HuH-7.5 (cell line): ENCODE results near the gene PLSCR3.

ENCODE experiments used
- DNase-seq: peaks from one replicate; pipeline ENCODE4 v3.0.0; 2011; ENCODE audit warnings: low spot score

PLSCR3 gene

GRCh38 chr17:7347630-7348477 lies 46.5 kb downstream of the PLSCR3 start:
- no peak for DNase-seq

GRCh38 chr17:7346761-7347614 lies 47.3 kb downstream of the PLSCR3 start:
- no peak for DNase-seq

GRCh38 chr17:7343250-7343649 lies 51.1 kb downstream of the PLSCR3 start:
- no peak for DNase-seq

- DNase-seq, result no peak
Observed at GRCh38 chr17:7341842-7342241, 52.5 kb downstream of the PLSCR3 start.

- DNase-seq, result no peak
Observed at GRCh38 chr17:7340179-7340578, 54.1 kb downstream of the PLSCR3 start.
